ENCODE data around the gene MAPK11. TPM values are rescaled to one million over a fixed set of nuclear protein-coding genes. Genes with fewer than 3 reads are reported as not detected.
A peak's percentile ranks its signal among the peaks of the same experiment; 100 is the strongest.

Gene MAPK11
- polyA plus RNA-seq, result 10 to 100 TPM in 2 of 3 donors, 1 to 10 TPM in 1; 7.9 to 47.1 (median 46.4) TPM

- WGBS, 3 donors, result 1% methylated on average over 36 to 91 of the region's 92 CpGs
- peak within 1 kb of the TSS; percentile 6 for H3K27ac ChIP-seq (ENCODE audit: low read depth, low read length)
Observed at GRCh38 chr22:50269970-50270665, at the start of gene MAPK11. TSS of gene MAPK11 (minus strand) at chr22:50270380. CDS start at chr22:50270292, 88 bp downstream.

GRCh38 chr22:50319503-50319951, 49.3 kb upstream of the MAPK11 start:
- H3K27ac ChIP-seq (ENCODE audit: low read depth, low read length), result no peak overlapping the region
- 85 to 95% (median 93%) methylated on average over 14 to 15 of the region's 15 CpGs for WGBS, 3 donors

- WGBS, 3 donors, result 80 to 87% (median 81%) methylated on average over 21 of the region's 21 CpGs
- no peak overlapping the region for H3K27ac ChIP-seq (ENCODE audit: low read depth, low read length)
Observed at GRCh38 chr22:50318698-50319411, 48.7 kb upstream of the MAPK11 start.

- no peak overlapping the region for H3K27ac ChIP-seq (ENCODE audit: low read depth, low read length)
- 84 to 88% (median 86%) methylated on average over 7 of the region's 7 CpGs for WGBS, 3 donors
Observed at GRCh38 chr22:50318356-50318697, 48.1 kb upstream of the MAPK11 start.

- no peak overlapping the region for H3K27ac ChIP-seq (ENCODE audit: low read depth, low read length)
- WGBS, 3 donors, result 84 to 92% (median 84%) methylated on average over 4 to 7 of the region's 7 CpGs
Observed at GRCh38 chr22:50317674-50318073, 47.5 kb upstream of the MAPK11 start.

GRCh38 chr22:50317178-50317577, 47.0 kb upstream of the MAPK11 start:
- no peak overlapping the region for H3K27ac ChIP-seq (ENCODE audit: low read depth, low read length)
- WGBS, 3 donors, result 92 to 97% (median 95%) methylated on average over 9 of the region's 9 CpGs

GRCh38 chr22:50316114-50317065, 46.2 kb upstream of the MAPK11 start:
- H3K27ac ChIP-seq (ENCODE audit: low read depth, low read length), result no peak overlapping the region
- WGBS, 3 donors, result 84 to 92% (median 91%) methylated on average over 28 to 29 of the region's 45 CpGs

- H3K27ac ChIP-seq (ENCODE audit: low read depth, low read length), result no peak overlapping the region
- 86 to 91% (median 89%) methylated on average over 18 of the region's 18 CpGs for WGBS, 3 donors
Observed at GRCh38 chr22:50315289-50316113, 45.3 kb upstream of the MAPK11 start.

GRCh38 chr22:50314455-50315288, 44.5 kb upstream of the MAPK11 start:
- 43 to 77% (median 47%) methylated on average over 31 to 33 of the region's 33 CpGs for WGBS, 3 donors

GRCh38 chr22:50314081-50314454, 43.9 kb upstream of the MAPK11 start:
- WGBS, 3 donors, result 53 to 78% (median 56%) methylated on average over 14 of the region's 14 CpGs
- no peak overlapping the region for H3K27ac ChIP-seq (ENCODE audit: low read depth, low read length)

More at GRCh38 chr22:50314455-50315288, 44.5 kb upstream of the MAPK11 start:
- no peak overlapping the region for H3K27ac ChIP-seq (ENCODE audit: low read depth, low read length)

GRCh38 chr22:50313600-50313999, 43.4 kb upstream of the MAPK11 start:
- H3K27ac ChIP-seq (ENCODE audit: low read depth, low read length), result no peak overlapping the region
- 85 to 93% (median 87%) methylated on average over 16 to 17 of the region's 17 CpGs for WGBS, 3 donors

- WGBS, 3 donors, result 83 to 88% (median 84%) methylated on average over 7 of the region's 7 CpGs
- H3K27ac ChIP-seq (ENCODE audit: low read depth, low read length), result no peak overlapping the region
Observed at GRCh38 chr22:50313021-50313420, 42.8 kb upstream of the MAPK11 start.

- 93 to 97% (median 96%) methylated on average over 10 to 12 of the region's 12 CpGs for WGBS, 3 donors
- H3K27ac ChIP-seq (ENCODE audit: low read depth, low read length), result no peak overlapping the region
Observed at GRCh38 chr22:50312371-50312770, 42.2 kb upstream of the MAPK11 start.

- WGBS, 3 donors, result 85 to 92% (median 85%) methylated on average over 22 to 23 of the region's 23 CpGs
- no peak overlapping the region for H3K27ac ChIP-seq (ENCODE audit: low read depth, low read length)
Observed at GRCh38 chr22:50311606-50312351, 41.6 kb upstream of the MAPK11 start.

GRCh38 chr22:50310949-50311444, 40.8 kb upstream of the MAPK11 start:
- no peak overlapping the region for H3K27ac ChIP-seq (ENCODE audit: low read depth, low read length)
- WGBS, 3 donors, result 89 to 94% (median 93%) methylated on average over 15 to 16 of the region's 16 CpGs

GRCh38 chr22:50310031-50310722, 40.0 kb upstream of the MAPK11 start:
- no peak overlapping the region for H3K27ac ChIP-seq (ENCODE audit: low read depth, low read length)
- WGBS, 3 donors, result 84 to 94% (median 90%) methylated on average over 19 to 21 of the region's 21 CpGs
